ENCODE results near the gene TSEN15. TPM values are rescaled to one million over a fixed set of nuclear protein-coding genes. Genes with fewer than 3 reads are reported as not detected.

The TSEN15 gene
- total RNA-seq, 1 experiment from 2014 or later, result 38.5 TPM

Other genes with a start within 250 kb of the TSEN15 start
- gene RGL1, start 246.6 kb upstream of the TSEN15 start, total RNA-seq (2014; rRNA removed; shearing (Covaris generic)), result 2.2 and 3.2 TPM in 2 replicates
- 0.37 and 0.76 TPM in 2 replicates for gene COLGALT2, start 14.0 kb upstream of the TSEN15 start, total RNA-seq (2014; rRNA removed; shearing (Covaris generic))